MM.1S (cell line): ENCODE measurements around the gene SPRYD7.

Experiments
- CTCF ChIP-seq: fragments of 300-600 bp; sonication (generic); IDR thresholded peaks from 2 replicates; pipeline ENCODE4 v1.5.1; 2016; ENCODE audit warnings: antibody characterized with exemption, low read length, mixed read lengths
- EZH2 ChIP-seq: fragments of 300-600 bp; sonication (generic); optimal IDR thresholded peaks from 2 replicates; pipeline ENCODE3; 2017; ENCODE audit warnings: low read depth, mild to moderate bottlenecking, antibody characterized with exemption, low read length, mixed read lengths
- EZH2phosphoT487 ChIP-seq: fragments of 300-600 bp; sonication (generic); IDR thresholded peaks from 2 replicates; pipeline ENCODE4 v1.6.1; 2018; ENCODE audit warnings: antibody characterized with exemption, low read length

- TF ChIP-seq CTCF (no peak), EZH2 (no peak), EZH2phosphoT487 (no peak)
Observed at GRCh38 chr13:49904729-49905456, 31.2 kb downstream of the SPRYD7 start.
